Pancreas (tissue), 10 donors: ENCODE measurements around the gene CC2D1A. TPM values are rescaled to one million over a fixed set of nuclear protein-coding genes. Genes with fewer than 3 reads are reported as not detected.

Source experiments
- ATAC-seq, 4 donors: fragments of 200-7000 bp; cut with Tn5 transposase; one replicate each; pipeline versions ENCODE4 v1.8.0 to v1.9.1; 2020; ENCODE audit warnings: mild to moderate bottlenecking in 4 of 4, moderate library complexity in 4 of 4
- DNase-seq, 6 donors: peaks; one replicate each; pipeline ENCODE4 v3.0.0-alpha.2; 2020
- FAIRE-seq: peaks from 2 replicates; lab custom pipeline; 2012; peaks lifted over from hg19 to GRCh38; lab: Jason Lieb, UNC
- H3K27ac ChIP-seq, 4 donors: fragments of 200-600 bp; sonication (generic); 1 replicate in 3 of 4; 2 replicates in 1 of 4; pipeline versions ENCODE4 v1.5.0 to v1.8.0; 2020
- H3K27me3 ChIP-seq, 4 donors: fragments of 200-600 bp; one replicate each; pipeline ENCODE4 v1.8.0; 2021
- H3K36me3 ChIP-seq, 3 donors: fragments of 200-600 bp; sonication (generic) in 1 of 3; one replicate each; pipeline versions ENCODE4 v1.5.0 to v1.8.0; 2020 to 2021
- H3K4me1 ChIP-seq, 3 donors: fragments of 200-600 bp; one replicate each; pipeline ENCODE4 v1.8.0; 2021
- H3K4me3 ChIP-seq, 4 donors: fragments of 200-600 bp; sonication (generic) in 2 of 4; one replicate each; pipeline versions ENCODE4 v1.5.0 to v1.8.0; 2020 to 2021
- H3K9me3 ChIP-seq, 4 donors: fragments of 200-600 bp; one replicate each; pipeline ENCODE4 v1.8.0; 2021
- WGBS, 2 donors: extraction: QIAGEN DNeasy Blood & Tissue Kit; methylation state at CpG; one replicate each; pipeline ENCODE4 v1.1.7; 2013; 5-methylcytosine and 5-hydroxymethylcytosine counted together
- intact Hi-C, 3 donors: fragments of 100-400 bp; cut with DNase I; formaldehyde crosslinking; loops; one replicate each; pipeline versions ENCODE4 v1.11.1 to v1.14.2; 2022
- polyA plus RNA-seq, 2 donors: library from polyadenylated mRNA; stranded (reverse); fragments of 200-250 nt; gene quantifications; one replicate each; pipeline ENCODE4 v1.2.3, GENCODE V29; 2013
- total RNA-seq, 6 donors: library from RNA; stranded (reverse); fragmentation: NEBNext Ultra II Directional in 4 of 6; extraction: Animal tissue kit (Norgen Biotek cat#: 25700) in 4 of 6; gene quantifications; one replicate each; pipeline versions ENCODE4 v1.2.1 to v1.2.4, GENCODE V29; 2021 to 2023
- TF ChIP-seq, protein P1 (sequence below), 4 donors: fragments of 200-600 bp; sonication (generic) in 3 of 4; IDR thresholded peaks; one replicate each; pipeline versions ENCODE4 v1.5.0 to v1.8.0; 2021; ENCODE audit warnings: antibody characterized with exemption in 4 of 4
- donor health status: healthy with polysubstance abuse.
- donor health status: DM: no; HTN: no; CAD: no; lungs with moderate emphysema.
- donor health status: DM: no; HTN: no; CAD: no.
- donor health status: control.
- donor health status: control.
- donor health status: Bipolar disorder and iron deficiency.
- donor health status: DM: yes; HTN: yes; CAD: no.
- donor health status: DM: no; HTN: no; CAD: no.
- donor health status: DM: no; HTN: no; CAD: no.
- donor health status: DM: yes; HTN: yes; CAD: no.

The CC2D1A gene
- total and polyA plus RNA-seq, 8 donors: 23.0 to 78.6 (median 27.2) TPM

DNA sequence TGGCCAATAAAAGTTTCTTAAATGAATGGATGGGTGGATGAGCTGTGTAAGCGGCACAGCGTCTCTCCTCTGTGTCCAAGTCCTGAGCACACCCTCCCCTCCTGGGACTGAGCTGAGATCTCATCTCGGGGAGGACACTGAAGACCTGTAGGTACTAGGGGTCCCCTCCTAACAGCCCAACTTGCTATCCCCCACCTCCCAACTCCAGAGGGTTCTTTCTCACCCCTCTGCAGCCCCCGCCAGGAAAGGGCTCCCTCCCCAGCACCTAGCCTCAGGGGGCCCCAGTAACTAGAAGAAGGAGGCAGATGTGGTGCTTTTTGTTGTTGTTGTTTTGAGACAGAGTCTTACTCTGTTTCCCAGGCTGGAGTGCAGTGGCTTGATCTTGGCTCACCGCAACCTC, 30.2 kb upstream of the CC2D1A start:
- no peaks in the 10 kb centered on the region for H3K36me3 ChIP-seq
- TF ChIP-seq, protein P1, sequence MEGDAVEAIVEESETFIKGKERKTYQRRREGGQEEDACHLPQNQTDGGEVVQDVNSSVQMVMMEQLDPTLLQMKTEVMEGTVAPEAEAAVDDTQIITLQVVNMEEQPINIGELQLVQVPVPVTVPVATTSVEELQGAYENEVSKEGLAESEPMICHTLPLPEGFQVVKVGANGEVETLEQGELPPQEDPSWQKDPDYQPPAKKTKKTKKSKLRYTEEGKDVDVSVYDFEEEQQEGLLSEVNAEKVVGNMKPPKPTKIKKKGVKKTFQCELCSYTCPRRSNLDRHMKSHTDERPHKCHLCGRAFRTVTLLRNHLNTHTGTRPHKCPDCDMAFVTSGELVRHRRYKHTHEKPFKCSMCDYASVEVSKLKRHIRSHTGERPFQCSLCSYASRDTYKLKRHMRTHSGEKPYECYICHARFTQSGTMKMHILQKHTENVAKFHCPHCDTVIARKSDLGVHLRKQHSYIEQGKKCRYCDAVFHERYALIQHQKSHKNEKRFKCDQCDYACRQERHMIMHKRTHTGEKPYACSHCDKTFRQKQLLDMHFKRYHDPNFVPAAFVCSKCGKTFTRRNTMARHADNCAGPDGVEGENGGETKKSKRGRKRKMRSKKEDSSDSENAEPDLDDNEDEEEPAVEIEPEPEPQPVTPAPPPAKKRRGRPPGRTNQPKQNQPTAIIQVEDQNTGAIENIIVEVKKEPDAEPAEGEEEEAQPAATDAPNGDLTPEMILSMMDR (IDR thresholded peaks at IDR 0.05): no peak
- H3K4me3 ChIP-seq: no peak overlapping the region
- DNase-seq (no peak), ATAC-seq (no peak), FAIRE-seq (no peak)
- intact Hi-C loops: loop anchor here in 1 of 3 donors (10.0 kb wide), 1 partner anchor 271 kb away; no protein-coding TSS in a partner anchor
- no peak overlapping the region for H3K27ac ChIP-seq
- peaks cover 0 to 9% (median 0%) of the 10 kb centered on the region in 3 donors for H3K4me1 ChIP-seq
- H3K9me3 ChIP-seq: no peaks in the 10 kb centered on the region
- H3K27me3 ChIP-seq: no peaks in the 10 kb centered on the region
- WGBS, 2 donors: 90 to 98% methylated on average over 5 of the region's 5 CpGs

DNA sequence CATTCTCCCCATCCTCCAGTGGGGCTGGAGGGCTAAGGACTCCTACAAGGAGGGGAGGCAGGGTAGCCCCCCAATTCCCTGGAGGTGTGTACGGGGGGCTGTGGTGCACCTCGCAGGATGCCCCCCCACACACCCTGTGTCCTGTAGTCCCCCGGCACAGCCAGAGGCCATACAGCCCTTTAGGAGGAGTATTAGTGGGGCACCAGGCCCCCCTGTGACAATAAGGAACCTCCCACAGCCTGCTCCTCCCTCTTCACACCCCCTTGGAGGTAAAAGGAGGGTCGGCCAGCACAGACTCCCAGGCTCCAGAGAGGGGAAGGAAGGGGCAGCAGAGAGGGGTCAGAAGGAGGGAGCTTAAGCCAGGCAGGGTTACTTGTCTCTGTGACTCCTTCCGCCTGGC, 29.2 kb upstream of the CC2D1A start, which contains the start of gene NANOS3:
TSS of gene NANOS3 (plus strand) at position 301 of the 400 bp plus-strand sequence. CDS start 115 bp downstream, outside the sequence.
- no peak for ATAC-seq
- H3K4me1 ChIP-seq: peaks cover 0 to 15% (median 0%) of the 10 kb centered on the region in 3 donors
- WGBS, 2 donors: 40 to 59% methylated on average over 5 of the region's 5 CpGs
- no peak within 1 kb of the TSS for H3K27ac ChIP-seq
- H3K36me3 ChIP-seq: no peaks in the 10 kb centered on the region
- no peak for FAIRE-seq
- H3K9me3 ChIP-seq: no peaks in the 10 kb centered on the region
- H3K27me3 ChIP-seq: no peaks in the 10 kb centered on the region
- H3K4me3 ChIP-seq: no peak within 1 kb of the TSS
- DNase-seq: no peak
- TF ChIP-seq, protein P1 (IDR thresholded peaks at IDR 0.05): no peak
- intact Hi-C loops: loop anchor here in 1 of 3 donors (10.0 kb wide), 1 partner anchor 272 kb away; no protein-coding TSS in a partner anchor

DNA sequence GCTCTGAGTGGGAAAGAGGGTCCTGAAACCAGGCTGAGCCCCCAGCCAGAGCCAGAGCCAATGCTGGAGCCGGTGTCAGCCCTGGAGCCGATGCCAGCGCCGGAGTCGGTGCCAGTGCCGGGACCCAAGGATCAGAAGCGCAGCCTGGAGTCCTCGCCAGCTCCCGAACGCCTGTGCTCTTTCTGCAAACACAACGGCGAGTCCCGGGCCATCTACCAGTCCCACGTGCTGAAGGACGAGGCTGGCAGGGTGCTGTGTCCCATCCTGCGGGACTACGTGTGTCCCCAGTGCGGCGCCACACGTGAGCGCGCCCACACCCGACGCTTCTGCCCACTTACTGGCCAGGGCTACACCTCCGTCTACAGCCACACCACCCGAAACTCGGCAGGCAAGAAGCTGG, 28.7 kb upstream of the CC2D1A start:
- Histone ChIP-seq H3K9me3 (no peaks in the 10 kb centered on the region), H3K27me3 (no peaks in the 10 kb centered on the region), H3K4me3 (no peak overlapping the region), H3K27ac (no peak overlapping the region), H3K36me3 (no peaks in the 10 kb centered on the region), H3K4me1 (peaks cover 0 to 20% (median 0%) of the 10 kb centered on the region in 3 donors)
- 78 to 81% methylated on average over 27 of the region's 27 CpGs for whole genome bisulfite sequencing, 2 donors
- intact Hi-C loops: loop anchor here in 1 of 3 donors (10.0 kb wide), 1 partner anchor 273 kb away; no protein-coding TSS in a partner anchor
- TF ChIP-seq, protein P1 (IDR thresholded peaks at IDR 0.05): no peak
- no peak for FAIRE-seq
- no peak for ATAC-seq
- DNase-seq: no peak

DNA sequence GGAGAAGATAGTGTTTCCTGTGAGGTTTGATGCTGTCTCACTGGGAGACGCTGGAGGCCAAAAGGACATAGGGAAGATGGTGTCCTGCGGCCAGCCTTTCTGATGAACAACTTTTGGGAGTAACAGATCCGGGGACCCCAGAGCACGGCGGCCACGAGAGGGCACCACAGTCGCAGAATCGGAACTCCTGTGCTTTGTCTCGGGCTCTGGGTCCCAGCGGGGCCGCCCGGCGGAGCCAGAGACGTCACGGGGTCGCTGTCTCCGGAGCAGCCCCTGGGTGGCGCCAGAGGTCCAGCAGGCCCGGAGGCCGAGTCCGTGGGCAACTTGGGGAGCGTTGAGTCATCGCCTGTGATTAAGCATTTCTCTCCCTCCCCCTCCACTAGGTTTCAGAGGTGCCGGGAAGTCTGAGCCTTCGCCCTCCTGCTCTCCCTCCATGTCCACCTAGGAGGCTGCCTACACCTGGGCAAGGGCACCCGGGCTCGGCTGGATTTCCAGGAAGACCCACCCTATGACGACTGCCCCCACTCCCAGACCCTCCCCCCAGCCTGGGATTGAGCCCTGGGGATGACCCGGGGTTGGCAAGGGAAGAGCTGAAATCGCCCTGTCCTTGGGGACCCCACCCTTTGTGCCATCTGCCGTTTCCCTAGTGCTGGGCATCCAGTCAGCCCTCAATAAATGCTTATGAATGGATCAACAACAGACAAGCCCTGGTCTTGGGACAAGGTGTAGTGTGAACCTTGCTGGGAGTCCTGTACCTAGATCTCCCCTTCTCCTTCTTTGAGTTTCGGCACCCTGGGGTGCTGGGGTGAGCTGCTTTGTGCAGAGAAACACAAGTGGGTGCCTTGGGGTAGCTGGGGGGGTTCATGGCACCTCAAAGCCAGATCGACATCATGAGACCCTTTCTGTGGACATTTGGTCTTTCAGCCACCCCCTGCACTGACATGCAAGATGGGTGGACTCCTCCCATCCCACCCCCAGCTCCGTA, 25.6 kb upstream of the CC2D1A start:
- 5 to 7% methylated on average over 33 to 34 of the region's 34 CpGs for WGBS, 2 donors
- intact Hi-C loops: loop anchor here in 2 of 3 donors (5.0 kb wide), 1 partner anchor 192 kb away; the partner anchor contains the start of gene MISP3 (in 2 of the 2)
- TF ChIP-seq, protein P1 (IDR thresholded peaks at IDR 0.05): peak; percentile 98 to 100 (median 100)
- peak; percentile 59 for FAIRE-seq
- Histone ChIP-seq H3K27me3 (no peaks in the 10 kb centered on the region), H3K27ac (peak overlapping the region; percentile 59 to 85 (median 72)), H3K36me3 (no peaks in the 10 kb centered on the region), H3K9me3 (no peaks in the 10 kb centered on the region), H3K4me3 (peak overlapping the region in 1 of 4 donors; percentile 23), H3K4me1 (peaks cover 9 to 33% (median 9%) of the 10 kb centered on the region in 3 donors)
- ATAC-seq: peak; percentile 87 to 95 (median 90)
- DNase-seq: peak; percentile 96 to 99 (median 99)
